GM23338 (cell line): ENCODE measurements around the gene CYP26B1.
A peak's percentile ranks its signal among the peaks of the same experiment; 100 is the strongest.

Source experiments
- CREB1 ChIP-seq: fragments of 250-450 bp; sonication (Bioruptor Pico); IDR thresholded peaks from 2 replicates; pipeline ENCODE4 v1.5.0; 2020; ENCODE audit warnings: low read depth, mild to moderate bottlenecking, moderate library complexity
- EZH2 ChIP-seq: fragments of 200-600 bp; sonication (generic); IDR thresholded peaks from one replicate; pipeline ENCODE4 v1.8.0; 2017; ENCODE audit warnings: antibody characterized with exemption, mild to moderate bottlenecking, low read depth; ENCODE audit not compliant: unreplicated experiment
- EZH2phosphoT487 ChIP-seq: fragments of 200-600 bp; sonication (generic); IDR thresholded peaks from one replicate; pipeline ENCODE4 v1.8.1; 2018; ENCODE audit warnings: antibody characterized with exemption; ENCODE audit not compliant: unreplicated experiment
- JUNB ChIP-seq: IDR thresholded peaks from one replicate; pipeline ENCODE4 v1.6.1; 2016; ENCODE audit warnings: antibody characterized with exemption; ENCODE audit not compliant: unreplicated experiment
- POLR2AphosphoS5 ChIP-seq: IDR thresholded peaks from 2 replicates; pipeline ENCODE4 v1.6.1; 2016; ENCODE audit warnings: antibody characterized with exemption, low read depth
- STAT1 ChIP-seq: IDR thresholded peaks from one replicate; pipeline ENCODE4 v1.6.1; 2016; ENCODE audit warnings: antibody characterized with exemption; ENCODE audit not compliant: unreplicated experiment
- ZNF114 ChIP-seq: fragments of 250-450 bp; sonication (Bioruptor Pico); IDR thresholded peaks from 2 replicates; pipeline ENCODE4 v1.5.0; 2020; ENCODE audit warnings: mild to moderate bottlenecking, moderate library complexity
- ZNF331 ChIP-seq: fragments of 250-450 bp; sonication (Bioruptor Pico); IDR thresholded peaks from 2 replicates; pipeline ENCODE4 v1.5.0; 2020; ENCODE audit warnings: low read depth, mild to moderate bottlenecking, moderate library complexity
- TF ChIP-seq, protein P1 (sequence below), 2 experiments: fragments of 200-600 bp in 1 of 2; sonication (generic) in 1 of 2; conservative IDR thresholded peaks; 2 replicates each; pipeline versions ENCODE4 v1.5.1 to v1.6.1; 2016 to 2017; ENCODE audit warnings: antibody characterized with exemption in 2 of 2, low read depth in 2 of 2, mild to moderate bottlenecking in 2 of 2, moderate library complexity in 1 of 2
- TF ChIP-seq, protein P2 (sequence below): IDR thresholded peaks from one replicate; pipeline ENCODE4 v1.6.1; 2018; ENCODE audit warnings: antibody characterized with exemption; ENCODE audit not compliant: unreplicated experiment
- TF ChIP-seq, protein P3 (sequence below): fragments of 250-450 bp; sonication (Bioruptor Pico); IDR thresholded peaks from 2 replicates; pipeline ENCODE4 v1.5.0; 2020; ENCODE audit warnings: mild to moderate bottlenecking, moderate library complexity
- TF ChIP-seq, protein P4 (sequence below): IDR thresholded peaks from 2 replicates; pipeline ENCODE4 v1.6.1; 2016; ENCODE audit warnings: antibody characterized with exemption

DNA sequence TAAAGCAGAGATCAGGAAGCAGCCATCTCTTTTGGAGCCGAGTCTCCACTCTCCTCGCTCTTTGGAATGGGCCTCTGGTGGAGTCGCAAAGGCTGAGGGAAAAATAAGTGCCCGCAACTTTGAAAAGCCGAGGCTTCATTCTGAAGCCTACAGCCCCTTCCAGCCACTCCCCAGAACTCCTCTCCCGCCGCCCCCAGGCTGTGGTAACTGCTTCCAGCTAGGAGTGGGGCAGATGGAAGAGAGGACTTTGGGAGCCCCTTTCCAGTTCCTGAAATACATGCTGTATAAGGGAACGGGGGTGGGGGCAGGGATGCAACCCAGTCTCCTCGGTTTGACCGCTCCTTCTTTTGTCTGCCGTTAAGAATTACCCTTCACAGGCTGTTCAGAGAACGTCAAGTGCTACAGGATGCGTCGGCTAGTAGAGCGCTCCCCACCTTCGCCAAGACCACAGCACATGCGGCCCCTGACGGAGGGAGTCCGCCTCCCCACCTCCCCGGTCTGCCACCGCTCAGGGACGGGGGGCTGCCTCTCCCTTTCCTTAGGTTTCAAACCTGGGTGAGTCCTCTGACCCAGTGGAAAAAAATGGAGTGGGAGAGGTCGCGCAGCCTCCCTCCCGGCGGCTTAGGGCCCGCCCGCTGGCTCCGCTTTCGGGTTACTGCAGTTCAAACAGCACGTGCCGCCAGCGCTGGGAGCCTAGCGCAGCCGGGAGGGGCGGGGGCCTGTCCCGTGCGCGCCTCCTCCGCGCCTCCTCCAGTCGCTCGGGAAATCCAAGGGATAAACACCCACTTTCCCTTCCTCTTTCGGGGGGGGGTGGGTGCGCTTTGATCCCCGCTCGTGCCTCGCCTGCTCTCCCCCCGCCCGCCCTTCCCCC is 4.9 kb downstream of the CYP26B1 start:
- TF ChIP-seq, protein P1, sequence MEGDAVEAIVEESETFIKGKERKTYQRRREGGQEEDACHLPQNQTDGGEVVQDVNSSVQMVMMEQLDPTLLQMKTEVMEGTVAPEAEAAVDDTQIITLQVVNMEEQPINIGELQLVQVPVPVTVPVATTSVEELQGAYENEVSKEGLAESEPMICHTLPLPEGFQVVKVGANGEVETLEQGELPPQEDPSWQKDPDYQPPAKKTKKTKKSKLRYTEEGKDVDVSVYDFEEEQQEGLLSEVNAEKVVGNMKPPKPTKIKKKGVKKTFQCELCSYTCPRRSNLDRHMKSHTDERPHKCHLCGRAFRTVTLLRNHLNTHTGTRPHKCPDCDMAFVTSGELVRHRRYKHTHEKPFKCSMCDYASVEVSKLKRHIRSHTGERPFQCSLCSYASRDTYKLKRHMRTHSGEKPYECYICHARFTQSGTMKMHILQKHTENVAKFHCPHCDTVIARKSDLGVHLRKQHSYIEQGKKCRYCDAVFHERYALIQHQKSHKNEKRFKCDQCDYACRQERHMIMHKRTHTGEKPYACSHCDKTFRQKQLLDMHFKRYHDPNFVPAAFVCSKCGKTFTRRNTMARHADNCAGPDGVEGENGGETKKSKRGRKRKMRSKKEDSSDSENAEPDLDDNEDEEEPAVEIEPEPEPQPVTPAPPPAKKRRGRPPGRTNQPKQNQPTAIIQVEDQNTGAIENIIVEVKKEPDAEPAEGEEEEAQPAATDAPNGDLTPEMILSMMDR (conservative IDR thresholded peaks at IDR 0.05; ENCODE audit: low read depth in 2 of 2): no peak
- TF ChIP-seq POLR2AphosphoS5: no peak
- peak; percentile 18 for TF ChIP-seq EZH2
- TF ChIP-seq STAT1: no peak
- no peak for TF ChIP-seq EZH2phosphoT487
- TF ChIP-seq, protein P2, sequence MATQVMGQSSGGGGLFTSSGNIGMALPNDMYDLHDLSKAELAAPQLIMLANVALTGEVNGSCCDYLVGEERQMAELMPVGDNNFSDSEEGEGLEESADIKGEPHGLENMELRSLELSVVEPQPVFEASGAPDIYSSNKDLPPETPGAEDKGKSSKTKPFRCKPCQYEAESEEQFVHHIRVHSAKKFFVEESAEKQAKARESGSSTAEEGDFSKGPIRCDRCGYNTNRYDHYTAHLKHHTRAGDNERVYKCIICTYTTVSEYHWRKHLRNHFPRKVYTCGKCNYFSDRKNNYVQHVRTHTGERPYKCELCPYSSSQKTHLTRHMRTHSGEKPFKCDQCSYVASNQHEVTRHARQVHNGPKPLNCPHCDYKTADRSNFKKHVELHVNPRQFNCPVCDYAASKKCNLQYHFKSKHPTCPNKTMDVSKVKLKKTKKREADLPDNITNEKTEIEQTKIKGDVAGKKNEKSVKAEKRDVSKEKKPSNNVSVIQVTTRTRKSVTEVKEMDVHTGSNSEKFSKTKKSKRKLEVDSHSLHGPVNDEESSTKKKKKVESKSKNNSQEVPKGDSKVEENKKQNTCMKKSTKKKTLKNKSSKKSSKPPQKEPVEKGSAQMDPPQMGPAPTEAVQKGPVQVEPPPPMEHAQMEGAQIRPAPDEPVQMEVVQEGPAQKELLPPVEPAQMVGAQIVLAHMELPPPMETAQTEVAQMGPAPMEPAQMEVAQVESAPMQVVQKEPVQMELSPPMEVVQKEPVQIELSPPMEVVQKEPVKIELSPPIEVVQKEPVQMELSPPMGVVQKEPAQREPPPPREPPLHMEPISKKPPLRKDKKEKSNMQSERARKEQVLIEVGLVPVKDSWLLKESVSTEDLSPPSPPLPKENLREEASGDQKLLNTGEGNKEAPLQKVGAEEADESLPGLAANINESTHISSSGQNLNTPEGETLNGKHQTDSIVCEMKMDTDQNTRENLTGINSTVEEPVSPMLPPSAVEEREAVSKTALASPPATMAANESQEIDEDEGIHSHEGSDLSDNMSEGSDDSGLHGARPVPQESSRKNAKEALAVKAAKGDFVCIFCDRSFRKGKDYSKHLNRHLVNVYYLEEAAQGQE: no peak
- no peak for TF ChIP-seq ZNF114 (CRISPR knock-in tag)
- TF ChIP-seq, protein P3, sequence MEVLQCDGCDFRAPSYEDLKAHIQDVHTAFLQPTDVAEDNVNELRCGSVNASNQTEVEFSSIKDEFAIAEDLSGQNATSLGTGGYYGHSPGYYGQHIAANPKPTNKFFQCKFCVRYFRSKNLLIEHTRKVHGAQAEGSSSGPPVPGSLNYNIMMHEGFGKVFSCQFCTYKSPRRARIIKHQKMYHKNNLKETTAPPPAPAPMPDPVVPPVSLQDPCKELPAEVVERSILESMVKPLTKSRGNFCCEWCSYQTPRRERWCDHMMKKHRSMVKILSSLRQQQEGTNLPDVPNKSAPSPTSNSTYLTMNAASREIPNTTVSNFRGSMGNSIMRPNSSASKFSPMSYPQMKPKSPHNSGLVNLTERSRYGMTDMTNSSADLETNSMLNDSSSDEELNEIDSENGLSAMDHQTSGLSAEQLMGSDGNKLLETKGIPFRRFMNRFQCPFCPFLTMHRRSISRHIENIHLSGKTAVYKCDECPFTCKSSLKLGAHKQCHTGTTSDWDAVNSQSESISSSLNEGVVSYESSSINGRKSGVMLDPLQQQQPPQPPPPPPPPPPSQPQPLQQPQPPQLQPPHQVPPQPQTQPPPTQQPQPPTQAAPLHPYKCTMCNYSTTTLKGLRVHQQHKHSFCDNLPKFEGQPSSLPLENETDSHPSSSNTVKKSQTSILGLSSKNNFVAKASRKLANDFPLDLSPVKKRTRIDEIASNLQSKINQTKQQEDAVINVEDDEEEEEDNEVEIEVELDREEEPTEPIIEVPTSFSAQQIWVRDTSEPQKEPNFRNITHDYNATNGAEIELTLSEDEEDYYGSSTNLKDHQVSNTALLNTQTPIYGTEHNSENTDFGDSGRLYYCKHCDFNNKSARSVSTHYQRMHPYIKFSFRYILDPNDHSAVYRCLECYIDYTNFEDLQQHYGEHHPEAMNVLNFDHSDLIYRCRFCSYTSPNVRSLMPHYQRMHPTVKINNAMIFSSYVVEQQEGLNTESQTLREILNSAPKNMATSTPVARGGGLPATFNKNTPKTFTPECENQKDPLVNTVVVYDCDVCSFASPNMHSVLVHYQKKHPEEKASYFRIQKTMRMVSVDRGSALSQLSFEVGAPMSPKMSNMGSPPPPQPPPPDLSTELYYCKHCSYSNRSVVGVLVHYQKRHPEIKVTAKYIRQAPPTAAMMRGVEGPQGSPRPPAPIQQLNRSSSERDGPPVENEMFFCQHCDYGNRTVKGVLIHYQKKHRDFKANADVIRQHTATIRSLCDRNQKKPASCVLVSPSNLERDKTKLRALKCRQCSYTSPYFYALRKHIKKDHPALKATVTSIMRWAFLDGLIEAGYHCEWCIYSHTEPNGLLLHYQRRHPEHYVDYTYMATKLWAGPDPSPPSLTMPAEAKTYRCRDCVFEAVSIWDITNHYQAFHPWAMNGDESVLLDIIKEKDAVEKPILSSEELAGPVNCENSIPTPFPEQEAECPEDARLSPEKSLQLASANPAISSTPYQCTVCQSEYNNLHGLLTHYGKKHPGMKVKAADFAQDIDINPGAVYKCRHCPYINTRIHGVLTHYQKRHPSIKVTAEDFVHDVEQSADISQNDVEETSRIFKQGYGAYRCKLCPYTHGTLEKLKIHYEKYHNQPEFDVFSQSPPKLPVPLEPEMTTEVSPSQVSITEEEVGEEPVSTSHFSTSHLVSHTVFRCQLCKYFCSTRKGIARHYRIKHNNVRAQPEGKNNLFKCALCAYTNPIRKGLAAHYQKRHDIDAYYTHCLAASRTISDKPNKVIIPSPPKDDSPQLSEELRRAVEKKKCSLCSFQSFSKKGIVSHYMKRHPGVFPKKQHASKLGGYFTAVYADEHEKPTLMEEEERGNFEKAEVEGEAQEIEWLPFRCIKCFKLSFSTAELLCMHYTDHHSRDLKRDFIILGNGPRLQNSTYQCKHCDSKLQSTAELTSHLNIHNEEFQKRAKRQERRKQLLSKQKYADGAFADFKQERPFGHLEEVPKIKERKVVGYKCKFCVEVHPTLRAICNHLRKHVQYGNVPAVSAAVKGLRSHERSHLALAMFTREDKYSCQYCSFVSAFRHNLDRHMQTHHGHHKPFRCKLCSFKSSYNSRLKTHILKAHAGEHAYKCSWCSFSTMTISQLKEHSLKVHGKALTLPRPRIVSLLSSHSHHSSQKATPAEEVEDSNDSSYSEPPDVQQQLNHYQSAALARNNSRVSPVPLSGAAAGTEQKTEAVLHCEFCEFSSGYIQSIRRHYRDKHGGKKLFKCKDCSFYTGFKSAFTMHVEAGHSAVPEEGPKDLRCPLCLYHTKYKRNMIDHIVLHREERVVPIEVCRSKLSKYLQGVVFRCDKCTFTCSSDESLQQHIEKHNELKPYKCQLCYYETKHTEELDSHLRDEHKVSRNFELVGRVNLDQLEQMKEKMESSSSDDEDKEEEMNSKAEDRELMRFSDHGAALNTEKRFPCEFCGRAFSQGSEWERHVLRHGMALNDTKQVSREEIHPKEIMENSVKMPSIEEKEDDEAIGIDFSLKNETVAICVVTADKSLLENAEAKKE (CRISPR knock-in tag): no peak
- TF ChIP-seq, protein P4, sequence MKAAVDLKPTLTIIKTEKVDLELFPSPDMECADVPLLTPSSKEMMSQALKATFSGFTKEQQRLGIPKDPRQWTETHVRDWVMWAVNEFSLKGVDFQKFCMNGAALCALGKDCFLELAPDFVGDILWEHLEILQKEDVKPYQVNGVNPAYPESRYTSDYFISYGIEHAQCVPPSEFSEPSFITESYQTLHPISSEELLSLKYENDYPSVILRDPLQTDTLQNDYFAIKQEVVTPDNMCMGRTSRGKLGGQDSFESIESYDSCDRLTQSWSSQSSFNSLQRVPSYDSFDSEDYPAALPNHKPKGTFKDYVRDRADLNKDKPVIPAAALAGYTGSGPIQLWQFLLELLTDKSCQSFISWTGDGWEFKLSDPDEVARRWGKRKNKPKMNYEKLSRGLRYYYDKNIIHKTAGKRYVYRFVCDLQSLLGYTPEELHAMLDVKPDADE: no peak
- TF ChIP-seq JUNB: no peak
- no peak for TF ChIP-seq CREB1 (CRISPR knock-in tag)
- no peak for TF ChIP-seq ZNF331 (CRISPR knock-in tag)
